HFFc6 (cell line): ENCODE data around the gene SETMAR. TPM values are rescaled to one million over a fixed set of nuclear protein-coding genes. Genes with fewer than 3 reads are reported as not detected.
A peak's percentile ranks its signal among the peaks of the same experiment; 100 is the strongest.

Experiments used
- DNase-seq: peaks from one replicate; pipeline ENCODE4 v3.0.0-alpha.2; 2018
- H3K27ac Mint-ChIP-seq: 2 replicates; pipeline ENCODE4 v1.8.0; 2020; ENCODE audit warnings: mild to moderate bottlenecking, mixed read lengths
- H3K27me3 Mint-ChIP-seq: 2 replicates; pipeline ENCODE4 v1.8.0; 2021; ENCODE audit warnings: mild to moderate bottlenecking, moderate library complexity, mixed read lengths; ENCODE audit not compliant: insufficient read depth
- H3K36me3 Mint-ChIP-seq: 2 replicates; pipeline ENCODE4 v1.8.0; 2021; ENCODE audit warnings: low read depth, mixed read lengths
- H3K4me1 Mint-ChIP-seq: 2 replicates; pipeline ENCODE4 v1.8.0; 2020; ENCODE audit warnings: low read depth, mixed read lengths
- H3K4me3 Mint-ChIP-seq: 2 replicates; pipeline ENCODE4 v1.8.0; 2020; ENCODE audit warnings: mild to moderate bottlenecking, moderate library complexity, mixed read lengths
- H3K9me3 Mint-ChIP-seq: 2 replicates; pipeline ENCODE4 v1.8.0; 2020; ENCODE audit warnings: mild to moderate bottlenecking, mixed read lengths
- CTCF ChIP-seq: fragments of 200-600 bp; sonication (generic); IDR thresholded peaks from 2 replicates; pipeline ENCODE4 v1.5.0; 2021; ENCODE audit warnings: antibody characterized with exemption, mild to moderate bottlenecking
- total RNA-seq, 6 experiments: library from RNA; stranded (reverse); fragmentation: NEBNext Ultra II Directional; extraction: Animal tissue kit (Norgen Biotek cat#: 25700); gene quantifications; 2 replicates in 1 of 6; 3 replicates in 5 of 6; pipeline ENCODE4 v1.2.3, GENCODE V29; 2021

The SETMAR gene
- total RNA-seq, 6 experiments from 2014 or later = 7.0 to 9.9 (median 9.1) TPM

- Mint-ChIP-seq H3K9me3 (peaks cover 8% of the 10 kb centered on the region), H3K27me3 (peaks cover 3% of the 10 kb centered on the region; the same call in 1 of the 2 replicates), H3K4me1 (no peaks in the 10 kb centered on the region), H3K36me3 (0 out of 2 replicates have a peak, but pooled peaks cover 6% of the 10 kb centered on the region), H3K4me3 (no peak overlapping the region), H3K27ac (no peak overlapping the region)
- no peak for DNase-seq
- TF ChIP-seq CTCF = peak; percentile 66
Observed at GRCh38 chr3:4334548-4334947, 31.4 kb downstream of the SETMAR start.

- no peak overlapping the region for H3K27ac Mint-ChIP-seq
- H3K4me3 Mint-ChIP-seq = no peak overlapping the region
- no peaks in the 10 kb centered on the region for H3K36me3 Mint-ChIP-seq
- peaks cover 3% of the 10 kb centered on the region; the same call in 1 of the 2 replicates for H3K27me3 Mint-ChIP-seq
- DNase-seq = no peak
- peaks cover 5% of the 10 kb centered on the region; the same call in 1 of the 2 replicates for H3K4me1 Mint-ChIP-seq
- no peak for TF ChIP-seq CTCF
- H3K9me3 Mint-ChIP-seq = no peaks in the 10 kb centered on the region
Observed at GRCh38 chr3:4335840-4336562, 32.8 kb downstream of the SETMAR start.

GRCh38 chr3:4336850-4337546 is 33.8 kb downstream of the SETMAR start:
- peaks cover 3% of the 10 kb centered on the region; the same call in 1 of the 2 replicates for H3K27me3 Mint-ChIP-seq
- H3K36me3 Mint-ChIP-seq = no peaks in the 10 kb centered on the region
- DNase-seq = no peak
- peaks cover 5% of the 10 kb centered on the region; the same call in 1 of the 2 replicates for H3K4me1 Mint-ChIP-seq
- TF ChIP-seq CTCF = no peak
- H3K9me3 Mint-ChIP-seq = no peaks in the 10 kb centered on the region
- no peak overlapping the region for H3K4me3 Mint-ChIP-seq
- H3K27ac Mint-ChIP-seq = no peak overlapping the region

- no peaks in the 10 kb centered on the region for H3K9me3 Mint-ChIP-seq
- peaks cover 17% of the 10 kb centered on the region for H3K4me1 Mint-ChIP-seq
- DNase-seq = no peak
- no peaks in the 10 kb centered on the region for H3K36me3 Mint-ChIP-seq
- H3K27me3 Mint-ChIP-seq = peaks cover 2% of the 10 kb centered on the region; the same call in 1 of the 2 replicates
- H3K27ac Mint-ChIP-seq = no peak overlapping the region
- TF ChIP-seq CTCF = no peak
- H3K4me3 Mint-ChIP-seq = no peak overlapping the region
Observed at GRCh38 chr3:4338751-4339150, 35.6 kb downstream of the SETMAR start.

GRCh38 chr3:4340077-4340410 is 36.9 kb downstream of the SETMAR start:
- Mint-ChIP-seq H3K4me3 (no peak overlapping the region), H3K27ac (no peak overlapping the region), H3K36me3 (no peaks in the 10 kb centered on the region), H3K9me3 (no peaks in the 10 kb centered on the region), H3K4me1 (peaks cover 17% of the 10 kb centered on the region), H3K27me3 (peaks cover 2% of the 10 kb centered on the region; the same call in 1 of the 2 replicates)
- DNase-seq = no peak
- no peak for TF ChIP-seq CTCF
